Fibroblast of the aortic adventitia (primary cell): Measurements from ENCODE around the gene PRKCA. TPM values are rescaled to one million over a fixed set of nuclear protein-coding genes. Genes with fewer than 3 reads are reported as not detected.

Source experiments
- DNase-seq: peaks from one replicate; pipeline ENCODE4 v3.0.0-alpha.2; 2010; ENCODE audit warnings: low read depth
- H3K4me3 ChIP-seq: 2 replicates; pipeline ENCODE4 v1.5.1; 2011; ENCODE audit warnings: low read depth, mild to moderate bottlenecking, control low read depth, low read length, moderate library complexity
- total RNA-seq: library from RNA; depleted of rRNA; stranded (reverse); fragments of >200 nt; gene quantifications from 2 replicates; pipeline ENCODE4 v1.2.3, GENCODE V29; 2012; ENCODE audit warnings: low replicate concordance
- TF ChIP-seq, protein P1 (sequence below): IDR thresholded peaks from 2 replicates; pipeline ENCODE4 v1.5.1; 2011; ENCODE audit warnings: mild to moderate bottlenecking, low read length, control low read depth, inconsistent platforms; ENCODE audit not compliant: insufficient read depth

PRKCA gene
- total RNA-seq, 1 donor: 43.7 TPM

GRCh38 chr17:66460558-66460957, 158.1 kb downstream of the PRKCA start:
- H3K4me3 ChIP-seq: no peak overlapping the region
- DNase-seq: no peak
- TF ChIP-seq, protein P1, sequence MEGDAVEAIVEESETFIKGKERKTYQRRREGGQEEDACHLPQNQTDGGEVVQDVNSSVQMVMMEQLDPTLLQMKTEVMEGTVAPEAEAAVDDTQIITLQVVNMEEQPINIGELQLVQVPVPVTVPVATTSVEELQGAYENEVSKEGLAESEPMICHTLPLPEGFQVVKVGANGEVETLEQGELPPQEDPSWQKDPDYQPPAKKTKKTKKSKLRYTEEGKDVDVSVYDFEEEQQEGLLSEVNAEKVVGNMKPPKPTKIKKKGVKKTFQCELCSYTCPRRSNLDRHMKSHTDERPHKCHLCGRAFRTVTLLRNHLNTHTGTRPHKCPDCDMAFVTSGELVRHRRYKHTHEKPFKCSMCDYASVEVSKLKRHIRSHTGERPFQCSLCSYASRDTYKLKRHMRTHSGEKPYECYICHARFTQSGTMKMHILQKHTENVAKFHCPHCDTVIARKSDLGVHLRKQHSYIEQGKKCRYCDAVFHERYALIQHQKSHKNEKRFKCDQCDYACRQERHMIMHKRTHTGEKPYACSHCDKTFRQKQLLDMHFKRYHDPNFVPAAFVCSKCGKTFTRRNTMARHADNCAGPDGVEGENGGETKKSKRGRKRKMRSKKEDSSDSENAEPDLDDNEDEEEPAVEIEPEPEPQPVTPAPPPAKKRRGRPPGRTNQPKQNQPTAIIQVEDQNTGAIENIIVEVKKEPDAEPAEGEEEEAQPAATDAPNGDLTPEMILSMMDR: no peak

DNA sequence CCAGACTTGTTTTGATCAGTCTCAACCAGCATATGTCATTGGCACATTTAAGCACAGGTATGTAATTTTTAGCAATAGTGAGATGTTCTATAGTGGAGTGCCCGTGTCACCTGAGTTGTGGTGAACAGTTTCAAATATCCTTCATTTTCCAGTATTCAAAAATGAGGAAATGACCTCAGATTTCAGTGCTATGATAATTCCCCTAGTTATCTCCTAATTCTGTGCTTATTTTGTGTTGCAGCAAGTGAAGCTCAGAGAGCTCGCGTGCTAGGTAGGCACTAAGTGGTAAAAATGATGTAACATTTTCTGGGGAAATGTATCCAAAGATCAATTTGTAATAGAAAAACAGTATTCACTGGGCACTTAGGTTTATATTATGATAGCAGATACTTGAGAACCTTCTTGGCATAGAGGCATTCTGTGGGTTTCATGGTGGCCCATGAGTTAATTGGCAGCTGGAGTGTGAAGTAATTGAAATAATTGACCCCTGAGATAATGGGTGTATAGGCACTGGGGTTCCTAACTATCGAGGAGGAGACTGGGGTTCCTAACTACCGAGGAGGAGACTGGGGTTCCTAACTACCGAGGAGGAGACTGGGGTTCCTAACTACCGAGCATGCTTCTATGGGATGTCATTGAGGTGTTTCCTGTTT, 159.1 kb downstream of the PRKCA start:
- TF ChIP-seq, protein P1: no peak
- H3K4me3 ChIP-seq: no peak overlapping the region
- no peak for DNase-seq

DNA sequence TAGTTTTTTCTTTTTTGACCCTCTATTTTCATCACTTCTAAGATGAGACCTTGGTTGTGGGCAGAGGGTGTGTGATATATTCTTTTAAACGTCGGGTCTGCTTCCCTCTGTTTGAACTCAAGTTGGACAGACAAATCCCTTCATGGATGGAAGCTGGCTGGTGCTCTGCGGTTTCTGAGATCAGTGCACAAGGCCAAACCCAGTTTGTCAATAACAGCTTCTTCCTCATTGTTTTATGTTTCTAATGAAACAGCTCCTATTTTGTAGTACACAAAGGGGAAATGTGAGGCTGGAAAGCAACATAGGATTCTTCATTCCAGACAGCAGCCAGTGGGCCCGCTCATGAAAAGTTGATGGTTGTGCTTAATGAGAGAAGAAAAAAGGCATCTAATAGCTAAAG, 159.6 kb downstream of the PRKCA start:
- no peak for DNase-seq

DNA sequence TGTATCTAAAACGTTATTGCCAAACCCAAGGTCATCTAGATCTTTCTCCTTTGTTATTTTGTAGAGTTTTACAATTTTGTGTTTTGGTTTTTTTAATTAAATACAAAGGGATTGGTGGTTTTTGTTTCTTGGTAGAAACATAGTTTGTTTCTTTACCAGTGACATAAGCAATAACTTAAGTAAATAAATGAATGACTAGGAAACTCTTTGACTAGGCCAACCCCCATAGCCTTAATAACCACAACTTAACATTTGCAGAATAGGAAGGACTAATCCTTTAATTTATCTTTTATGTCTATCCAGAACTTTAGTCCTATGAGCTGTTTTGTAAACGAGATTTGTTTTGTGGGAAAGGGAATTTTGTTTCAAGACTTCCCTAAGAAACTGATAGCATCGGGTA, 162.5 kb downstream of the PRKCA start:
- no peak for DNase-seq
- TF ChIP-seq, protein P1: no peak
- H3K4me3 ChIP-seq: no peak overlapping the region

More for the DNA sequence above, 159.6 kb downstream of the PRKCA start:
- H3K4me3 ChIP-seq: no peak overlapping the region
- TF ChIP-seq, protein P1: no peak

- no peak for DNase-seq
- TF ChIP-seq, protein P1: no peak
- H3K4me3 ChIP-seq: no peak overlapping the region
Measured at GRCh38 chr17:66465701-66466100, 163.3 kb downstream of the PRKCA start.

- TF ChIP-seq, protein P1: no peak
- no peak for DNase-seq
- no peak overlapping the region for H3K4me3 ChIP-seq
Measured at GRCh38 chr17:66466106-66466820, 163.8 kb downstream of the PRKCA start.
